ENCODE results near the gene ST6GALNAC2.

DNA sequence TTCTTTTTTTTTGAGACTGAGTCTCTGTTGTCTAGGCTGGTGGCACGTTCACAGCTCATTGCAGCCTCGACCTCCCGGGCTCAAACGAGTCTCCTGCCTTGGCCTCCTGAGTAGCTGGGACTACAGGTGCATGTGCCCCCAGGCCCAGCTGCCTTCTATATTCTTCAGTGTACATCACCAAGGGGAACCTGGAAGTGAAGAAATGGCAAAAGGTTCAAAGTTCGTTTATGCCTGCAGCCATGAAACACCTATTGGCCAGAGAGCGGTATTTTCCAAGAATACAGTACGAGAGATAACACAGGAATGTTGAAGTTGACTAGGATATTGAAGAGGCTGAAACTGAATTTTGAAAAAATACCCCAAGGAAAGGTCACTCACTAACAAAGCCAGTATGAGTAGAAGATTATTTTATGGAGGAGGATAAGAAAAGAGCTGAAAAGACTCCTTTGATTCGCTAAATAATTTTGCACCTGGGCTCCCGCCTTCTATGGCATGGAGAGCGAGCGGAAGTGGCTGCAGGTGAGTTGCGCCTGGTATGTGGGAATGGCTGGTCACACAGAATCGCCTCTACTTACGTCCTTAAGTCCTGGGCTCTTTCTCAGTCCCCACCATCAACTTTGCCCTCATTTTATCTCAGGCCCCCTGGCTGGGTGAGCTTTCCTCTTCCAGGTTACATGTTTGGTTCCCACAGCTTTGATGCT lies 48.1 kb upstream of the ST6GALNAC2 start:
- TF ChIP-seq, protein P1, sequence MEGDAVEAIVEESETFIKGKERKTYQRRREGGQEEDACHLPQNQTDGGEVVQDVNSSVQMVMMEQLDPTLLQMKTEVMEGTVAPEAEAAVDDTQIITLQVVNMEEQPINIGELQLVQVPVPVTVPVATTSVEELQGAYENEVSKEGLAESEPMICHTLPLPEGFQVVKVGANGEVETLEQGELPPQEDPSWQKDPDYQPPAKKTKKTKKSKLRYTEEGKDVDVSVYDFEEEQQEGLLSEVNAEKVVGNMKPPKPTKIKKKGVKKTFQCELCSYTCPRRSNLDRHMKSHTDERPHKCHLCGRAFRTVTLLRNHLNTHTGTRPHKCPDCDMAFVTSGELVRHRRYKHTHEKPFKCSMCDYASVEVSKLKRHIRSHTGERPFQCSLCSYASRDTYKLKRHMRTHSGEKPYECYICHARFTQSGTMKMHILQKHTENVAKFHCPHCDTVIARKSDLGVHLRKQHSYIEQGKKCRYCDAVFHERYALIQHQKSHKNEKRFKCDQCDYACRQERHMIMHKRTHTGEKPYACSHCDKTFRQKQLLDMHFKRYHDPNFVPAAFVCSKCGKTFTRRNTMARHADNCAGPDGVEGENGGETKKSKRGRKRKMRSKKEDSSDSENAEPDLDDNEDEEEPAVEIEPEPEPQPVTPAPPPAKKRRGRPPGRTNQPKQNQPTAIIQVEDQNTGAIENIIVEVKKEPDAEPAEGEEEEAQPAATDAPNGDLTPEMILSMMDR (IDR thresholded peaks at IDR 0.05): no peak
- TF ChIP-seq POLR2A (IDR thresholded peaks at IDR 0.05): no peak

Measured in tibial nerve (tissue), 3 donors.